SKM-1 (cell line): ENCODE data around the gene HEXD.

Experiments
- DNase-seq: peaks from one replicate; lab custom pipeline; 2025; ENCODE audit not compliant: unreplicated experiment; lab: John Stamatoyannopoulos, UW

Gene HEXD

DNA sequence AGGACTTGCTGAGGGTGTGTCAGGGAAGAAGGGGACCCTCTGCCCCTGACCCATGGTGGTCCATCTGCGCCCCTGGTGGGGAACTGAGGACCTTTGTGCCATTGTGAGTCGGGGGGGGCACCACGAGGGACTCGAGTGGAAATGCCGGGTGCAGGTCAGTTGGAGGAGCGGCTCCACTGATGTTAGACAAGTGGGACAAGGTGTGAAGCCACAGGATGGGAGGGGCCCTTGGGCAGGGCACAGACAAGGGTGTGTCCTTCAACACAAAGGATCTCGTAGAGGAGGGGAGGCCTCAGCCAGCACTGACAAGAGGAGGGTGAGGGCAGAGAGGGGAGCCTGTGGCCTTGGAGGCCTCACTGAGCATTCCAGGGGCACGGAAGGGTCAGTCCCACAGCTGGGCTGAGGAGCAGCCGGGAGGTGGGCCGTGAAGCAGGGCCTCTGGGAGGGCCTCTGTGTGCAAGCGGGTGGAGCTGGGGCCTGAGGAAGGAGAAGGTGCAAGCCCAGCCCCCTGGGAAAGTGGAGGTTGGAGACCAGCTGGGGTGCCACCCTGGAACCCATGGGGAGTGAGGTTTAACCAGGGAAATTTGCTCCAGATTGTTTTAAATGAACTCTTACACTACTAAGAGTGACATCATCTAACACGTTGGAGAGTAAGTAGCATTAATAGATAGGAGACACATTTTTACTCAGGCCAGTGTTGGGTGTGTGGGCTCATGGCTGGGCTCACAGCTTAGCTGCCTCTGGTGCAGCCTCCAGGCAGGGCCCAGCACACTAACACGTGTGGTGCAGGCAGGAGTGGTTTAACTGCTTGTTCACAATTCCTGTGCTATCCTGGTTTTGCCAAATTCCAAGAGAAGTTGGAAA, 68.3 kb downstream of the HEXD start:
- no peak for DNase-seq

- no peak for DNase-seq
Observed at GRCh38 chr17:82487910-82488309, 69.8 kb downstream of the HEXD start.

GRCh38 chr17:82489117-82489516, 71.0 kb downstream of the HEXD start:
- DNase-seq: no peak

GRCh38 chr17:82489851-82490511, 71.8 kb downstream of the HEXD start:
- no peak for DNase-seq

GRCh38 chr17:82490512-82491195, 72.5 kb downstream of the HEXD start:
- no peak for DNase-seq

DNA sequence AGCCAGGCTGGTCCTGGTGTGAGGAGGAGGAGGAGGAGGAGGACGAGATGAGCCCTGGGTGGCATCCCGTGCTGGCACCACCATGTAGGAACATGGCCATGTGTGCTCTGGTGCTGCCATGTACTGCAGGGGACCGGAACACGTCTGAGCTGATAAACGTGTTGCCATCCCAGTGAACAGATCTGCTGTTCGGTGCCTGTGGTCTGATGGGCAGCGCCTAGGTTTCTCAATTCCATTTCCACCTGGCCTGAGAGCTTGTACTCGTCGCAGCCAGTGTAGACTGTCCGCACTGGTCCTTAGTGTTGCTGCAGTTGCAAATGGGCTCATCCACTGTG, 73.0 kb downstream of the HEXD start:
- DNase-seq: no peak

DNA sequence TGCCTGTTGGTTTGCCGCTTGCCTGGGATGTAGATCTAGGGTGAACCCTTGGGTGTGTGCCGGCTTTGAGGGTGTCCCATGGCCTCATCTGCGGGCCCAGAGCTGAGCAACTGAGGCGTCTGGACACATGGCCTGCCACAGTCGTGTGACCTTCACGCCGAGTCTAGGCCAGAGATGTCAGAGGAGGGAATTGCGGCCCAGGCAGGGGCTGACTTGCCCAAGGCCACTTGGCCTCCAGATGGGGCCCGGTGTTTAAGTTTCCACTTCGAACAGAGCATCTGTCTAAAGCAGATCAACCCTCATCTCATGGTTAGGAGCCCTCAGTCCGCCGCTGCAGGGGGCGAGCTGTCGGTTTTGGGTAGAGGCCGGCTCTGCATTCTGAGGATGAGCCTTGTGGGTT, 73.4 kb downstream of the HEXD start:
- no peak for DNase-seq
